DND-41 (cell line): ENCODE data around the gene GPC5.
"Not testable (repeated sequence)": the region's sequence is repeated elsewhere in the genome, so short reads cannot be mapped to it uniquely, and the experiment has no call there.

Experiments used
- CTCF ChIP-seq: IDR thresholded peaks from 2 replicates; pipeline ENCODE4 v1.5.1; 2012; ENCODE audit warnings: borderline replicate concordance, low read length, moderate library complexity, mild to moderate bottlenecking; ENCODE audit not compliant: poor library complexity, severe bottlenecking; ENCODE audit errors: extremely low read depth
- EZH2 ChIP-seq: IDR thresholded peaks from 3 replicates; pipeline ENCODE4 v1.6.1; 2012; ENCODE audit warnings: borderline replicate concordance, low read depth, mild to moderate bottlenecking, moderate library complexity, low read length, inconsistent platforms; ENCODE audit not compliant: severe bottlenecking

GRCh38 chr13:91674347-91674746, 275.9 kb downstream of the GPC5 start:
- not testable (repeated sequence) for TF ChIP-seq CTCF, EZH2
